ENCODE data around the gene SCAMP4.

SCAMP4 gene

DNA sequence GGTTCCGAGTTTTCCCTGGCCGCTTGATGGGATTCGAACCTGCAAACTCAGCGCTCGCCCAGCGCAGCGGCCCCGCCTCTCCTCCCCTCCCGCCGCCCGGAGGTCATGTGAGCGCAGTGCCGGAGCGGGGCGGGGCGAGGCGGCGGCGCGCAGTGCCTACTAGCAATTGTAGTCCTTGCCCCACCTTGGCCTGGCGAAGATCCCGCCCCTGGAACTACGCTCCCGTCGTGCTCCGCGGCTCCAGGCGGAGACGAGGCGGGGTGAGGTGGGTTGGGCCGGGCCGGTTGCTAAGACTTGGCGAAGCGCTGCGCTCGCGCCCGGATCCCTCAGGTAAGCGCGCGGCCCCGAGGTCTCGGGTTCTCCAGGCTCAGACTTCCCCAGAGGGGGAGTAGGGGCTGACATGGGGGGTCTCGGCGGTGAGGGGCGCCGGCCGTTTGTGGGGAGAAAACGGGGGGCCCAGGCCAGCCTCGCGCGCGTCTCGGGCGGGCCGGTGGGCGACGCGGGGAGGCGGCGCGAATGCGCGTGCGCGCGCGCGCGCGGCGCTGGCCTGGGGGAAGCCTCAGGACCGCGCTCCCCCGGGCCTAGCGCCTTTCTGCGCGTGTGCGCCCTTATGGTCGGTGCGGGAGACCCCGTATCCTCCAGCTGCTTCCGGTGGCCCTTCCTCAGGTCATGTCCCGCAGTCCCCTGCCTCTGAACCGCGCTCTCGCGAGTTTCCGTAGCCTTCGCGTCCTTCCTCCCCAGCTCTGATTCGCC, at the start of gene SCAMP4, which contains the start of gene ADAT3:
TSS of gene SCAMP4 (plus strand) at position 290 of the 753 bp plus-strand sequence. CDS start 9,621 bp downstream, outside the sequence.
TSS of gene ADAT3 (plus strand) at position 290 of the 753 bp plus-strand sequence. CDS start 6,649 bp downstream, outside the sequence.
- peak; percentile 99 for DNase-seq

DNA sequence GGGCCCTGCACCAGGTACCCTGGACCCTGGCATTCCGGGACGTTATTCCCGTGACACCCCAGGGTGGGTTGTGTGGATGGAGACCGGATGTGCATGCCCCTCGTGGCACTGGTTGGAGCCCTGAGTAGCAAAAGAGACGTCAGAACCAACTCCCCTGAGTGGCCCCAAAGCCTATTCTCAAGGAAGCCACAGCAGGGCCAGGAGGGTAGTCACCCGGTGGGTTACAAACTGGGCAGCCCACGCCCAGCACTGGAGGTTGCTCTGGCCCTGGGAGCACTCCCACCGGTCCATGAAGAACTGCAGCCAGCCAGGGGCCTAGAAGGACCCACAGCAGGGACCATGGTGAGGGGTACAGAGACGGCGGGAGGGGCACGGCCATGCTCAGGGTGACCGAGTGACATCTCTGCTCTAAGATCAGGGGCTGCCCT, 49.4 kb upstream of the SCAMP4 start:
- DNase-seq: no peak

- DNase-seq: no peak
These were observed 48.9 kb upstream of the SCAMP4 start for GRCh38 chr19:1856345-1856697.

DNA sequence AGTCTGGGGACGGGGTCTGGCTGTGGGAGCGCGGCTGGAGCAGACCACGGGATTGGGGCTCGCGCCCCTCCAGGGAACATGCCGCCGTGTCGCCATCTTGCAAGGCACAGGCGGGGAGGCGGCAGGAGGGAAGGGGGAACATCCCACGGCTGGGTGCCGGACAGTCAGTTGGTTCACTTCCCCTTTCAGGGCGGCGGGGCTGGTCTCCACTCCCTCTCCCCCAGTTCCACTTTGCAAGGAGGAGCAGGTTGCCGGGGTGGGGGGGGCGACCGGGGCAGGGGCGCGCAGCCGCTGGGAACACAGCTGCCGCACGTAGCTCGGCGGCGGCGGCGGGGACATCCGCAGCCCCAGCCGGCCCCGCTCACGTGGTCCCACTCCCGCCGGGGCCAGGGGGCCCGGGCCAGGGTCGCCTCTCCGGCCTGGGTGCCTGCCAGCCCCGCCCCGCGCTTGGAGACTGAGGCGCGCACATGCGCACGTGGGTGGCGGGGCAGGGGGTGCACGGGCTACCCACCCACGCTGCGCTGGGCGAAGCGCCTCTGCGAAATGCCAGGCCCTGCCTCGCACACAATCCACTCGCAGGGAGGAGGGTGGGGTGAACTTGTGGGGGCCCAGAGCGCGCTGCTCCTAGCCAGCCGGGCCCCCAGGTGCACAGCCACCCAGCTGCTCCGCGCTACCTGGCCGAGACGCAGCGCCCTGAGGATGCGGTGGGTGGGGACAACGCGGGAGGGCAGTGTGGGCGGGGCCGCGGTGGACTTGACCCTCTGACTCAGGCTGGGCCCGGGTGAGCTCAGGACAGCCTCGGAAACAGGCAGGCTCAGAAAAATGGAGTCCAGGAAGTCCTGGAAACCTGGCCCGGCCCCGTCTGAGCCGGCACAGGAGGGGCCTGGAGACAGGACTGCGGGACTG, 48.2 kb upstream of the SCAMP4 start:
- no peak for DNase-seq

- DNase-seq: no peak
These were observed 47.4 kb upstream of the SCAMP4 start for GRCh38 chr19:1857648-1858326.

DNA sequence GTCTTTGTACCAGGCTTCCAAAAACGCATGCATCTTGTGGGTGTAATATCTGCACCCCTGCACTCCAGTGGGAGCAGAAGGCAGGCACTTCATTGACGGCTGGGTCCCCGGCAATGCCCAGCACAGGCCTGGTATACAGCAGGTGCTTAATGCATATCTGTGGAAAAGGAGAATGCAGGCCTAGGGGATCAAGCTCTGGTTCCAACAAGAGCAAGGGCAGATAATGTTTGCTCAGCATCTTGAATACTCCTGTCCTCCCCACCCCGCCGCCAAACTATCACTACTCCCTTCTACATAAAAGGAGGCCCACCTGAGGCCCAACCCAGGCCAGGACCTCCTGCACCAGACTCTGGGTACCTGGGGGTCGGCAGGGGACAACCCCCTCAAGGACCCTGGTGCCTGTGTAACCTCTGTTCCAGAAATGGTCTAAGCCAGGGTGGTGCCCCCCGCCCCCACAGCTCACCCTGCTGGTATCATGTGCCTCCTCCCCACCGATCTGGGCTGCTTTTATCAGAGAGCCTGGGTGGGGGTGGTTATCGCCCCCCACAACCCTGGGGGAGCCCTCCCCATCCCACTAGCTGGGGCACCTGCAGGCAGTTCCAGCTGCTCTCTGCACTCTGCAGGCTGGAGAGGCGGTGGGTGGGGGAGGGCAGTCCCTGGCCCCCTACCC, 46.7 kb upstream of the SCAMP4 start:
- DNase-seq: no peak

GRCh38 chr19:1859331-1859781, 45.8 kb upstream of the SCAMP4 start:
- DNase-seq: no peak

DNA sequence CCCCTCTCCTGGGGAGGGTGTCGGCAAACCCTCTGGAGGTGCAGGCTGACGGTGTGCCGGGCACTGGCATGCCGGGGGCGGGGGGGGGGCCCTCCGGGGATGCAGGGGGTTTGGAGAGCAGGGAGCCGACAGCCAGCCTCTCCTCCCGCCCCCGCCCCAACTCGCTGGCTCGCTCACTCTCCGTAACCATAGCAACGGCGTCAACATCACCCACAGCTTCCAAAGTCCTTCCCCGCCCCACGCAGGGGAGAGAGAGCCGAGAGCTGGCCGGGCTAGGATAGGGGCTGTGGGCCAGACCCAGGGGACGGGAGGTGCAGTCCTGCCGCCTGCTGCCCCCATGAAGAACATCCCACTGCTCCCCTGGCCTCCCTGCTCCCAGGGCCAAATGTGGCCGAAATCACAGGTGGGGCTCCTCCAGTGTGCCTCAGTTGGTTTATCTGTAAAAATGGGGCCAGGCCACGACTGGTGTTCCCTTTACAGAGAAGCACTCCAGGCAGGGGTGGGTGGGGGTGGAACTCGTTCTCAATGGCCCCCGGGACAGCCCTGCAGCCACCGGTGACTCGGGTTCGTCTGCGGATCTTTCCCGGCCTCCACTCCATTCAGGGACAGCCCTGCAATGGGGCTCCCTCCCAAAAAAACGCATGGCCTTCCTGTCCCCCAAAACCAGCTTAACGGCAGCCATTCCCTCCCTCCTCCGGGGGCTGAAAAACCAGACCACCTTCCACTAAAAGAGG, 45.0 kb upstream of the SCAMP4 start:
- DNase-seq: peak; percentile 28

- no peak for DNase-seq
These were observed 44.2 kb upstream of the SCAMP4 start for GRCh38 chr19:1860821-1861598.

DNA sequence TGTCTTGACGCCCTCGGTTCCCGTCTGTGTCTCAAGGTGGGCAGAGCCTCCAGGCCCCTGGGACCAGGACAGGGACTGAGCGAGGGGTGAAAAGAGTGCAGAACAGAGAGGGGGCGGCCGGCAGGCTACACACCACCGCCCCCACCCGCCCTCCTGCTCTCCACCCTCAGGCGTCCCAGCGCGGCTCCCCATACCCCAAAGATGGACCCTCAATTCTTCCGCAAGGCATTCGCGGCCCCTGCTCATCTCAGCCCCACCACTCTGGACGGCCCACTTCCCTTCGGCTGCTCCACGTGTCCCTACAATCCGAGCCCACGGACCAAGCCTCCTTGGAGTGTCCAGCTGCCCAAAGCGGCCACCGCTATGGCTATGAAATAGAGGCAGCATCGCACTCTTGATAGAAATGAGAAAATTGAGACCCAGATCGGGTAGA, 43.6 kb upstream of the SCAMP4 start:
- DNase-seq: no peak

- DNase-seq: no peak
These were observed 43.2 kb upstream of the SCAMP4 start for GRCh38 chr19:1862068-1862423.

- DNase-seq: no peak
These were observed 42.5 kb upstream of the SCAMP4 start for GRCh38 chr19:1862424-1863327.

GRCh38 chr19:1863328-1863637, 41.9 kb upstream of the SCAMP4 start, which contains the start of gene KLF16:
Gene KLF16, minus strand, starts transcription at chr19:1863579. Its CDS starts 82 bp downstream, at chr19:1863497.
- DNase-seq: no peak

GRCh38 chr19:1863638-1864479, 41.3 kb upstream of the SCAMP4 start:
- peak; percentile 92 for DNase-seq

DNA sequence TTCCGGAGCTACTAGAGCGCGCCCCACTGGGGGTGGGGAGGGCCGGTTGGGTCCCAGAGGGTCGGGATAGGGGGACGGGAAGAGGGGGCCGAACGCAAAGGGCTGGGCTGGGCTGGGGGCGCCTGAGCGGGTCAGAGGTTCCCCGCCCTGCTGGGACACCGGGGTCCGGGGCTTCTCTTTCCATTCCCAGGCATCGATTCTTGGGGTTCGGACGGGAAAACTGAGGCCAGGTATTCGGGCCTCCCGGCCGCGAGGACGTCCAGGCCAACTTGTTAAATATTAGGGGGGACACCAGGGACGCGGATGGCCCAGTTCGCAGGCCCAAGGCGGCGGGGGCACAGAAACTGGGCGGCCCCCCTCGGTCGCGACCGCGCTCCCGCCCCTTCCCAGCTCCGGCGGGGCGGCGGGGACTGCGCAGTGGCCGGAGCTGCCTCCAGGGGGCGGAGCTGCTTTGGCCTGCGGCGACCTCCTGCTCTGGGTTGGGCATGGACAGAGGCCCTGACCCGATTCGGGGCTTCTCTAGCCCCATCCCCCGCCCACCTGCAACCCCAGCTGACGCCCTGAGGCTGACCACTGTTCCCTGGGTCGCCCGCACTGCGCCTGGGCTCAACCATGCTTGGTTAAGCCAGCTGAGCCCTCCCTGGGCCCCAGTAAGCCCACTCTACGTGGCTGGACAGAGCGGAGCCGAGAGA, 40.6 kb upstream of the SCAMP4 start:
- peak; percentile 37 for DNase-seq

GRCh38 chr19:1865172-1866010, 39.8 kb upstream of the SCAMP4 start:
- no peak for DNase-seq

- no peak for DNase-seq
These were observed 38.4 kb upstream of the SCAMP4 start for GRCh38 chr19:1866693-1867348.

Measured in NCI-H2029 (cell line).